NT2/D1 (cell line): ENCODE results near the gene SLC1A2.

Experiments
- DNase-seq: peaks from one replicate; pipeline ENCODE4 v3.0.0-alpha.2; 2011; ENCODE audit warnings: low read depth, low spot score
- H3K27me3 ChIP-seq: 2 replicates; pipeline ENCODE4 v1.6.0; 2011; ENCODE audit warnings: mild to moderate bottlenecking; ENCODE audit not compliant: insufficient read length, insufficient read depth
- H3K36me3 ChIP-seq: 2 replicates; pipeline ENCODE4 v1.6.1; 2011; ENCODE audit warnings: mild to moderate bottlenecking, low read length, mixed read lengths; ENCODE audit not compliant: insufficient read depth, insufficient read length
- H3K4me1 ChIP-seq: 2 replicates; pipeline ENCODE4 v1.5.1; 2011; ENCODE audit not compliant: insufficient read depth, insufficient read length
- H3K4me3 ChIP-seq: 2 replicates; pipeline ENCODE4 v1.5.1; 2011; ENCODE audit warnings: low read depth; ENCODE audit not compliant: insufficient read length
- H3K9ac ChIP-seq: 2 replicates; pipeline ENCODE4 v1.6.0; 2011; ENCODE audit warnings: low read depth; ENCODE audit not compliant: insufficient read length
- H3K9me3 ChIP-seq: 2 replicates; pipeline ENCODE4 v1.5.1; 2011; ENCODE audit warnings: mild to moderate bottlenecking, low read length; ENCODE audit not compliant: insufficient read depth
- SUZ12 ChIP-seq: IDR thresholded peaks from 2 replicates; pipeline ENCODE4 v1.6.1; 2011; ENCODE audit not compliant: insufficient read length, insufficient read depth; ENCODE audit errors: extremely low read depth
- YY1 ChIP-seq: IDR thresholded peaks from 2 replicates; pipeline ENCODE4 v1.6.1; 2011; ENCODE audit not compliant: insufficient read length, insufficient read depth
- ZNF274 ChIP-seq: IDR thresholded peaks from 2 replicates; pipeline ENCODE4 v1.6.1; 2011; ENCODE audit warnings: mild to moderate bottlenecking, low read depth, low read length

Gene SLC1A2

DNA sequence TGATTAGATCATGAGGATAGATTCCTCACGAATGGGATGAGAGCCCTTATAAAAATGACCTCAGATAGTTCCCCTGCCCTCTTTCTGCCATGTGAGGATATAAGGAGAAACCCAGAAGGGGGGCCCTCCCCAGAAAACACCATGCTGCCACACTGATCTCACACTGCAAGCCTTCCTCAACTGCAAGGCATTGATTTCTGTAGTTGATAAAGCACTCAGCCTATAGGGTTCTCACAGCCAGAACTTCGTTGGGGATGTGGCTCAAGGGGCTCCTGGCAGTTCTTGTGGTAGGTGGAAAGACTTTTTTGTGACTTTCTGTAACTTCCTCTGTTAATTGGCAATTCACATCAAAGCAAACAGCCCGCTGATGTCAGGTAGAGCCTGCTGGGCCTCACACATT lies 171.5 kb downstream of the SLC1A2 start:
- no peak for DNase-seq
- no peaks in the 10 kb centered on the region for H3K4me1 ChIP-seq
- H3K9ac ChIP-seq = no peak overlapping the region
- no peaks in the 10 kb centered on the region for H3K9me3 ChIP-seq
- H3K36me3 ChIP-seq = no peaks in the 10 kb centered on the region
- no peaks in the 10 kb centered on the region for H3K27me3 ChIP-seq
- no peak for TF ChIP-seq YY1
- no peak for TF ChIP-seq SUZ12
- TF ChIP-seq ZNF274 = no peak
- H3K4me3 ChIP-seq = no peak overlapping the region

GRCh38 chr11:35247428-35247827 lies 171.9 kb downstream of the SLC1A2 start:
- DNase-seq = no peak
- Histone ChIP-seq H3K4me1 (no peaks in the 10 kb centered on the region), H3K9me3 (no peaks in the 10 kb centered on the region), H3K27me3 (no peaks in the 10 kb centered on the region), H3K4me3 (no peak overlapping the region), H3K36me3 (no peaks in the 10 kb centered on the region), H3K9ac (no peak overlapping the region)
- TF ChIP-seq SUZ12 = no peak
- TF ChIP-seq YY1 = no peak
- no peak for TF ChIP-seq ZNF274

DNA sequence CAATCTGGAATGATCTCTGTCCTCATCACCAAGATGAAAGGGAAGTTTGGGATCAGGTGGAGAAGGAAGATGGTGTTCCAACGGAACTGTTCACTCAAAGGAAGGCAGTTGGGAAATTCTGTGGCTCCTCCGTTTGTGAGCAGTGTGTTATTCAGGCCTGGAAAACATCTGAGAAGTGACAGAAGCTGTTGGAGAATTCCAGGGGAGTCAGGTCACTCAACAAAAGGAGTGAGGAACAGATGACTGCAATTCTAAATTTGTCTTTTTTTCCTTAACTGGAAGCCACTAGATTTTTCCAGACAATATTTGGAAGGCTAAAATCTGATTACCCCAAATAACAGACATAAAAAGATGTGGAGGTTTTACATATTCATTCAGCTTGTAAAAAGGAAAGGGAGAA lies 172.6 kb downstream of the SLC1A2 start:
- H3K4me3 ChIP-seq = no peak overlapping the region
- DNase-seq = no peak
- no peaks in the 10 kb centered on the region for H3K36me3 ChIP-seq
- H3K9ac ChIP-seq = no peak overlapping the region
- no peaks in the 10 kb centered on the region for H3K4me1 ChIP-seq
- TF ChIP-seq SUZ12 = no peak
- TF ChIP-seq YY1 = no peak
- no peak for TF ChIP-seq ZNF274
- H3K27me3 ChIP-seq = no peaks in the 10 kb centered on the region
- no peaks in the 10 kb centered on the region for H3K9me3 ChIP-seq

GRCh38 chr11:35245786-35246185 lies 173.6 kb downstream of the SLC1A2 start:
- H3K36me3 ChIP-seq = no peaks in the 10 kb centered on the region
- DNase-seq = no peak
- H3K27me3 ChIP-seq = no peaks in the 10 kb centered on the region
- no peak overlapping the region for H3K4me3 ChIP-seq
- TF ChIP-seq ZNF274 = no peak
- no peak for TF ChIP-seq SUZ12
- no peak for TF ChIP-seq YY1
- H3K4me1 ChIP-seq = no peaks in the 10 kb centered on the region
- no peaks in the 10 kb centered on the region for H3K9me3 ChIP-seq
- no peak overlapping the region for H3K9ac ChIP-seq

DNA sequence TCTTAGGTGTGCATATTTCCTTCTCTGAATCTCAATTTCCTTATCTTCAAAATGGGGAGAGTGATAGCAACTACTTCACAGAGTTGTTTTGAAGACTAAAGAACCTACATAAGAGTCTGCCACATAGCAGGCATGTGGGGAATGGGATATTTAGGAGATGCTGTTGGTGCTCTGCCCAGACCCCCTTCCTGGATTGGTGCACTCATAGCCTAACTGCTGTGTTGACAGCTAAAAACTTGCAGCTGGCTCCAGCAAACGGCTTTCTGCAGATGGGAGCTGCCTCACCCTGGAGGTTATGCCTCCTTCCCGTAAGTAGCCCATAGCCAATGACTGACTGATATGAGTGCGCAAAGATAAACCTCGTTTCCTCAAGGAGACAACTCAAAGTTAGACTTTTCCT lies 174.3 kb downstream of the SLC1A2 start:
- DNase-seq = no peak
- no peak overlapping the region for H3K9ac ChIP-seq
- TF ChIP-seq SUZ12 = no peak
- no peak for TF ChIP-seq ZNF274
- no peak for TF ChIP-seq YY1
- H3K27me3 ChIP-seq = no peaks in the 10 kb centered on the region
- H3K4me1 ChIP-seq = no peaks in the 10 kb centered on the region
- no peaks in the 10 kb centered on the region for H3K36me3 ChIP-seq
- H3K9me3 ChIP-seq = no peaks in the 10 kb centered on the region
- no peak overlapping the region for H3K4me3 ChIP-seq

DNA sequence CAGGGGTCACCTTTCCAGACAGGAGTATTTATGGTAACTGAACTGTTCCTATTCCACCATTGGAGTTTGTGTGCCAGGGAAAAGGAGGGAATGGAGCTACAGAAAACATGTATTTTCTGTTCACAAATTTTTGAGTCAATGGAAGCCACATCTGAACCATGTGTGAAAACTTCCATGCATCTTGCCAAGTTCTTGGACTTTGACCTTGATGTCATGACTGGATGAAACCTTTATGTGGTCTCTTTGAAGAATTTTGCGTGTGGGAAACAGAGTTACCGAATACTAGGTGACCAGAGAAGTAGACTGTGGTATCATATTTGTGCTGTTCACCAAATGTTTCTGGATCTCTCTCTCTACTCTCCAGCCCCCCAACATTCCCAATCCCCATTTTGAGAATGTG lies 175.6 kb downstream of the SLC1A2 start:
- H3K9me3 ChIP-seq = no peaks in the 10 kb centered on the region
- H3K4me3 ChIP-seq = no peak overlapping the region
- TF ChIP-seq YY1 (no peak), SUZ12 (no peak), ZNF274 (no peak)
- no peaks in the 10 kb centered on the region for H3K27me3 ChIP-seq
- H3K9ac ChIP-seq = no peak overlapping the region
- no peak for DNase-seq
- H3K4me1 ChIP-seq = no peaks in the 10 kb centered on the region
- no peaks in the 10 kb centered on the region for H3K36me3 ChIP-seq

GRCh38 chr11:35242412-35243242 lies 176.7 kb downstream of the SLC1A2 start:
- H3K9ac ChIP-seq = no peak overlapping the region
- no peaks in the 10 kb centered on the region for H3K9me3 ChIP-seq
- H3K4me3 ChIP-seq = no peak overlapping the region
- no peak for DNase-seq
- TF ChIP-seq YY1 (no peak), ZNF274 (no peak), SUZ12 (no peak)
- no peaks in the 10 kb centered on the region for H3K4me1 ChIP-seq
- H3K27me3 ChIP-seq = no peaks in the 10 kb centered on the region
- no peaks in the 10 kb centered on the region for H3K36me3 ChIP-seq
